Suprapubic skin (tissue), 4 donors: ENCODE measurements around the gene SEMA4A.

Source experiments
- POLR2A ChIP-seq, 2 donors: fragments of 450-650 bp; IDR thresholded peaks; one replicate each; pipeline ENCODE4 v1.6.1; 2017; ENCODE audit warnings: antibody characterized with exemption in 2 of 2, mild to moderate bottlenecking in 2 of 2, moderate library complexity in 2 of 2
- POLR2AphosphoS5 ChIP-seq, 3 donors: sonication (generic); formaldehyde crosslinking; IDR thresholded peaks; one replicate each; pipeline ENCODE4 v1.6.1; 2017; ENCODE audit warnings: antibody characterized with exemption in 3 of 3

- TF ChIP-seq POLR2AphosphoS5 (IDR thresholded peaks at IDR 0.05) = peak in 1 of 3 donors; percentile 88
- TF ChIP-seq POLR2A (IDR thresholded peaks at IDR 0.05) = peak in 1 of 2 donors; percentile 37
Measured at GRCh38 chr1:156104065-156104810, 49.1 kb upstream of the SEMA4A start.
